ENCODE measurements around the gene ATG4D.
"Not testable (repeated sequence)": the region's sequence is repeated elsewhere in the genome, so short reads cannot be mapped to it uniquely, and the experiment has no call there.

DNA sequence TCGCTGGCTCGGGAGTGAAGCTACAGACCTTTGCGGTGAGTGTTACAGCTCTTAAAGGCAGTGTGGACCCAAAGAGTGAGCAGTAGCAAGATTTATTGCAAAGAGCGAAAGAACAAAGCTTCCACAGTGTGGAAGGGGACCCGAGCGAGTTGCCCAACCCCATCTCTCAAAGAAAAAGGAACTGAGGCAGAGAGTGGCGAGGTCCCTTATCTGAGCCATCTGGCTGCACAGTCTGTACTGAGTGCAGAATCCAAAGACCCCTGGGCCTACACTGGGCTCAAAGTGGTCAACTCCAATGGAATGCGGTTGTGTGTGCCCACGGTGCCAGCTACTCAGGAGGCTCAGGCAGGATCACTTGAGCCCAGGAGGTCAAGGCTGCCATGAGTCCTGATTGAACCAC is 4.7 kb upstream of the ATG4D start:
- not testable (repeated sequence) for TF ChIP-seq CTCF, POLR2A (IDR thresholded peaks at IDR 0.05)

Measured in testis (tissue), 2 donors.